HepG2 (cell line): ENCODE measurements around the gene DLEC1. TPM values are rescaled to one million over a fixed set of nuclear protein-coding genes. Genes with fewer than 3 reads are reported as not detected.
A peak's percentile ranks its signal among the peaks of the same experiment; 100 is the strongest.

Source experiments
- ELF3 ChIP-seq: IDR thresholded peaks from 2 replicates; pipeline ENCODE4 v1.6.1; 2016; ENCODE audit warnings: missing genetic modification reagents, missing compliant biosample characterization
- FOXJ3 ChIP-seq: sonication (generic); formaldehyde crosslinking; IDR thresholded peaks from 2 replicates; pipeline ENCODE4 v1.4.0; 2020; ENCODE audit warnings: missing genetic modification reagents, mild to moderate bottlenecking, borderline replicate concordance
- FOXP1 ChIP-seq, 2 experiments: fragments of 450-650 bp in 1 of 2; IDR thresholded peaks; 2 replicates each; pipeline ENCODE4 v1.6.1; 2017 to 2018; ENCODE audit warnings: antibody characterized with exemption in 1 of 2
- NCOA1 ChIP-seq: sonication (generic); formaldehyde crosslinking; IDR thresholded peaks from 2 replicates; pipeline ENCODE4 v1.9.0; 2021; ENCODE audit warnings: missing genetic modification reagents
- SATB2 ChIP-seq: sonication (generic); formaldehyde crosslinking; IDR thresholded peaks from 2 replicates; pipeline ENCODE4 v1.5.0; 2020; ENCODE audit warnings: missing genetic modification reagents
- SIN3B ChIP-seq: fragments of 150-350 bp; IDR thresholded peaks from 2 replicates; pipeline ENCODE4 v1.6.1; 2014; ENCODE audit warnings: low read length
- TBL1XR1 ChIP-seq: fragments of 150-350 bp; IDR thresholded peaks from 2 replicates; pipeline ENCODE4 v1.6.1; 2014; ENCODE audit warnings: borderline replicate concordance, low read length; ENCODE audit not compliant: partially characterized antibody
- TOPORS ChIP-seq: sonication (generic); formaldehyde crosslinking; IDR thresholded peaks from 2 replicates; pipeline ENCODE4 v1.8.0; 2023; ENCODE audit warnings: mild to moderate bottlenecking, missing genetic modification reagents
- ZFP36L1 ChIP-seq: sonication (generic); formaldehyde crosslinking; IDR thresholded peaks from 2 replicates; pipeline ENCODE4 v1.8.0; 2022; ENCODE audit warnings: mild to moderate bottlenecking, missing genetic modification reagents, moderate library complexity
- ZNF234 ChIP-seq: sonication (generic); formaldehyde crosslinking; conservative IDR thresholded peaks from 2 replicates; pipeline ENCODE4 v1.5.1; 2020; ENCODE audit warnings: mild to moderate bottlenecking, missing genetic modification reagents
- ZNF343 ChIP-seq: sonication (generic); formaldehyde crosslinking; IDR thresholded peaks from 2 replicates; pipeline ENCODE4 v1.4.0; 2020; ENCODE audit warnings: mild to moderate bottlenecking, missing genetic modification reagents
- ZNF619 ChIP-seq: sonication (generic); formaldehyde crosslinking; IDR thresholded peaks from 2 replicates; pipeline ENCODE4 v1.4.0; 2020; ENCODE audit warnings: mild to moderate bottlenecking, missing genetic modification reagents
- ZNF879 ChIP-seq: sonication (generic); formaldehyde crosslinking; IDR thresholded peaks from 2 replicates; pipeline ENCODE4 v1.8.1; 2023; ENCODE audit warnings: missing genetic modification reagents
- ZSCAN31 ChIP-seq: sonication (generic); formaldehyde crosslinking; IDR thresholded peaks from 2 replicates; pipeline ENCODE4 v1.5.0; 2020; ENCODE audit warnings: low read depth, mild to moderate bottlenecking, missing genetic modification reagents
- polyA plus RNA-seq, 8 experiments: library from polyadenylated mRNA; depleted of rRNA in 3 of 8; stranded (reverse) in 7 of 8; unstranded in 1 of 8; fragments of >200 nt; fragmentation: Illumina TruSeq in 4 of 8; extraction: Trizol in 4 of 8; gene quantifications; 2 replicates each; pipeline versions ENCODE4 v1.2.1 to v1.2.3, GENCODE V29; 2011 to 2016; ENCODE audit warnings: low read depth in 4 of 8, missing spikeins in 1 of 8, mixed read lengths in 1 of 8; ENCODE audit not compliant: insufficient read depth in 1 of 8
- total RNA-seq, 5 experiments: library from RNA; depleted of rRNA; stranded (reverse); fragments of >200 nt; fragmentation: Illumina TruSeq; extraction: Trizol; gene quantifications; 2 replicates each; pipeline ENCODE4 v1.2.3, GENCODE V29; 2016; ENCODE audit warnings: low read depth in 1 of 5
- TF ChIP-seq, protein P1 (sequence below): sonication (generic); formaldehyde crosslinking; IDR thresholded peaks from 2 replicates; pipeline ENCODE4 v1.4.0; 2020; ENCODE audit warnings: missing genetic modification reagents, borderline replicate concordance
- TF ChIP-seq, protein P2 (sequence below): sonication (generic); formaldehyde crosslinking; IDR thresholded peaks from 2 replicates; pipeline ENCODE4 v1.4.0; 2020; ENCODE audit warnings: mild to moderate bottlenecking, missing genetic modification reagents
- TF ChIP-seq, protein P3 (sequence below): sonication (generic); formaldehyde crosslinking; IDR thresholded peaks from 2 replicates; pipeline ENCODE4 v1.4.0; 2020; ENCODE audit warnings: mild to moderate bottlenecking, low read depth, missing genetic modification reagents
- TF ChIP-seq, protein P4 (sequence below): sonication (generic); formaldehyde crosslinking; conservative IDR thresholded peaks from 2 replicates; pipeline ENCODE4 v1.8.0; 2022; ENCODE audit warnings: missing genetic modification reagents
- TF ChIP-seq, protein P5 (sequence below): sonication (generic); formaldehyde crosslinking; IDR thresholded peaks from 2 replicates; pipeline ENCODE4 v1.4.0; 2020; ENCODE audit warnings: mild to moderate bottlenecking, missing genetic modification reagents
- TF ChIP-seq, protein P6 (sequence below): sonication (generic); formaldehyde crosslinking; IDR thresholded peaks from 2 replicates; pipeline ENCODE4 v1.4.0; 2020; ENCODE audit warnings: mild to moderate bottlenecking, missing genetic modification reagents

DLEC1 gene
- total and polyA plus RNA-seq, 2 of the 13 experiments (the other 11 are each of a cell fraction or from before 2014, with no cell fraction given) = 0.09 TPM; not detected in 1

DNA sequence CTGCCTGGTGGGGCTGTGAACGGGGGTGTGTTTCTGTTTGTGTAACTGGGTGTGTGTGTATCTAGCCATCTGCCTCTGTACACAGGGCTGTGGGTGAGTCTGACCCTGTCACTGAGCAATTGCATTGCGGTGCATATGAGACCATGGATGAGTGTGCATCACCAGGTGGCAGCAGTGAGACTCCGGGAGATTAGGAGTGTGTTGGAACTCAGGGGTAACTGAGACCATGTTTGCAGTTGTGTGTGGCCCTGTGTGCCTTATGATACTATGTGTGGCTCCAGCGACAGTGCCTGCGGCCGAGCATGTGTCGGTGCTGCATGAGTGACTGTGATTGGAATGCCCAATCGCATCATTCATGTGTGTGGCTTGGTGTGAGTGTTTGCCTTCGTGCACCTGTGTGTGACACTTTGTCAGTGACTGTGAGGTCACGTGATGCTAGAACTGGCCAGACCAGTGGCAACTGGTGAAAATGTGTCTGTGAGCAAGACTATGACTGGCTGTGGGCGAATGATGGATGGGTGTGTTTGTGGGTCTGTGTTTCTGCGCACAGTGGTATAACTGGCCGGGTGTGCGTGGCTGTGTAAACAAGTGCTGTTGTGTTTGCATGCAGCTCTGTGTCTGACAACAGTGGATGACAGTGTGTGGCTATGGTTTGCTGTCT is 34.5 kb upstream of the DLEC1 start (continued):
- TF ChIP-seq, protein P1, sequence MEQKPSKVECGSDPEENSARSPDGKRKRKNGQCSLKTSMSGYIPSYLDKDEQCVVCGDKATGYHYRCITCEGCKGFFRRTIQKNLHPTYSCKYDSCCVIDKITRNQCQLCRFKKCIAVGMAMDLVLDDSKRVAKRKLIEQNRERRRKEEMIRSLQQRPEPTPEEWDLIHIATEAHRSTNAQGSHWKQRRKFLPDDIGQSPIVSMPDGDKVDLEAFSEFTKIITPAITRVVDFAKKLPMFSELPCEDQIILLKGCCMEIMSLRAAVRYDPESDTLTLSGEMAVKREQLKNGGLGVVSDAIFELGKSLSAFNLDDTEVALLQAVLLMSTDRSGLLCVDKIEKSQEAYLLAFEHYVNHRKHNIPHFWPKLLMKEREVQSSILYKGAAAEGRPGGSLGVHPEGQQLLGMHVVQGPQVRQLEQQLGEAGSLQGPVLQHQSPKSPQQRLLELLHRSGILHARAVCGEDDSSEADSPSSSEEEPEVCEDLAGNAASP (CRISPR knock-in tag) = peak; percentile 56; the same call in 1 of the 2 replicates
- TF ChIP-seq ZFP36L1 (CRISPR knock-in tag) (peak; percentile 78; the same call in 1 of the 2 replicates), FOXJ3 (CRISPR knock-in tag) (peak; percentile 75; the same call in 1 of the 2 replicates), SIN3B (no peak), NCOA1 (CRISPR knock-in tag) (no peak), TBL1XR1 (no peak), ZNF234 (no peak), ZNF879 (CRISPR knock-in tag) (no peak), ZNF343 (CRISPR knock-in tag) (no peak), SATB2 (no peak), ZNF619 (0 out of 2 replicates have a peak, but pooled peaks have one; percentile 73), FOXP1 (IDR thresholded peaks at IDR 0.05) (peak; percentile 76), FOXP1 (CRISPR knock-in tag; IDR thresholded peaks at IDR 0.05) (peak; percentile 41; the same call in 1 of the 2 replicates), ZSCAN31 (CRISPR knock-in tag) (no peak), ELF3 (peak; percentile 60; the same call in 1 of the 2 replicates), TOPORS (CRISPR knock-in tag) (no peak)
- TF ChIP-seq, protein P2, sequence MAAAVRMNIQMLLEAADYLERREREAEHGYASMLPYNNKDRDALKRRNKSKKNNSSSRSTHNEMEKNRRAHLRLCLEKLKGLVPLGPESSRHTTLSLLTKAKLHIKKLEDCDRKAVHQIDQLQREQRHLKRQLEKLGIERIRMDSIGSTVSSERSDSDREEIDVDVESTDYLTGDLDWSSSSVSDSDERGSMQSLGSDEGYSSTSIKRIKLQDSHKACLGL = no peak
- TF ChIP-seq, protein P3, sequence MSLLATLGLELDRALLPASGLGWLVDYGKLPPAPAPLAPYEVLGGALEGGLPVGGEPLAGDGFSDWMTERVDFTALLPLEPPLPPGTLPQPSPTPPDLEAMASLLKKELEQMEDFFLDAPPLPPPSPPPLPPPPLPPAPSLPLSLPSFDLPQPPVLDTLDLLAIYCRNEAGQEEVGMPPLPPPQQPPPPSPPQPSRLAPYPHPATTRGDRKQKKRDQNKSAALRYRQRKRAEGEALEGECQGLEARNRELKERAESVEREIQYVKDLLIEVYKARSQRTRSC (CRISPR knock-in tag) = no peak
- TF ChIP-seq, protein P4, sequence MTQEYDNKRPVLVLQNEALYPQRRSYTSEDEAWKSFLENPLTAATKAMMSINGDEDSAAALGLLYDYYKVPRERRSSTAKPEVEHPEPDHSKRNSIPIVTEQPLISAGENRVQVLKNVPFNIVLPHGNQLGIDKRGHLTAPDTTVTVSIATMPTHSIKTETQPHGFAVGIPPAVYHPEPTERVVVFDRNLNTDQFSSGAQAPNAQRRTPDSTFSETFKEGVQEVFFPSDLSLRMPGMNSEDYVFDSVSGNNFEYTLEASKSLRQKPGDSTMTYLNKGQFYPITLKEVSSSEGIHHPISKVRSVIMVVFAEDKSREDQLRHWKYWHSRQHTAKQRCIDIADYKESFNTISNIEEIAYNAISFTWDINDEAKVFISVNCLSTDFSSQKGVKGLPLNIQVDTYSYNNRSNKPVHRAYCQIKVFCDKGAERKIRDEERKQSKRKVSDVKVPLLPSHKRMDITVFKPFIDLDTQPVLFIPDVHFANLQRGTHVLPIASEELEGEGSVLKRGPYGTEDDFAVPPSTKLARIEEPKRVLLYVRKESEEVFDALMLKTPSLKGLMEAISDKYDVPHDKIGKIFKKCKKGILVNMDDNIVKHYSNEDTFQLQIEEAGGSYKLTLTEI (CRISPR knock-in tag) = no peak
- TF ChIP-seq, protein P5, sequence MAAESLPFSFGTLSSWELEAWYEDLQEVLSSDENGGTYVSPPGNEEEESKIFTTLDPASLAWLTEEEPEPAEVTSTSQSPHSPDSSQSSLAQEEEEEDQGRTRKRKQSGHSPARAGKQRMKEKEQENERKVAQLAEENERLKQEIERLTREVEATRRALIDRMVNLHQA (CRISPR knock-in tag) = no peak
- TF ChIP-seq, protein P6, sequence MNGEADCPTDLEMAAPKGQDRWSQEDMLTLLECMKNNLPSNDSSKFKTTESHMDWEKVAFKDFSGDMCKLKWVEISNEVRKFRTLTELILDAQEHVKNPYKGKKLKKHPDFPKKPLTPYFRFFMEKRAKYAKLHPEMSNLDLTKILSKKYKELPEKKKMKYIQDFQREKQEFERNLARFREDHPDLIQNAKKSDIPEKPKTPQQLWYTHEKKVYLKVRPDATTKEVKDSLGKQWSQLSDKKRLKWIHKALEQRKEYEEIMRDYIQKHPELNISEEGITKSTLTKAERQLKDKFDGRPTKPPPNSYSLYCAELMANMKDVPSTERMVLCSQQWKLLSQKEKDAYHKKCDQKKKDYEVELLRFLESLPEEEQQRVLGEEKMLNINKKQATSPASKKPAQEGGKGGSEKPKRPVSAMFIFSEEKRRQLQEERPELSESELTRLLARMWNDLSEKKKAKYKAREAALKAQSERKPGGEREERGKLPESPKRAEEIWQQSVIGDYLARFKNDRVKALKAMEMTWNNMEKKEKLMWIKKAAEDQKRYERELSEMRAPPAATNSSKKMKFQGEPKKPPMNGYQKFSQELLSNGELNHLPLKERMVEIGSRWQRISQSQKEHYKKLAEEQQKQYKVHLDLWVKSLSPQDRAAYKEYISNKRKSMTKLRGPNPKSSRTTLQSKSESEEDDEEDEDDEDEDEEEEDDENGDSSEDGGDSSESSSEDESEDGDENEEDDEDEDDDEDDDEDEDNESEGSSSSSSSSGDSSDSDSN (CRISPR knock-in tag) = no peak; the same call in 1 of the 2 replicates
